DND-41 (cell line): Measurements from ENCODE around the gene WDR72.

Experiments used
- EZH2 ChIP-seq: IDR thresholded peaks from 3 replicates; pipeline ENCODE4 v1.6.1; 2012; ENCODE audit warnings: borderline replicate concordance, low read depth, mild to moderate bottlenecking, moderate library complexity, low read length, inconsistent platforms; ENCODE audit not compliant: severe bottlenecking
- TF ChIP-seq, protein P1 (sequence below): IDR thresholded peaks from 2 replicates; pipeline ENCODE4 v1.5.1; 2012; ENCODE audit warnings: borderline replicate concordance, low read length, moderate library complexity, mild to moderate bottlenecking; ENCODE audit not compliant: poor library complexity, severe bottlenecking; ENCODE audit errors: extremely low read depth

DNA sequence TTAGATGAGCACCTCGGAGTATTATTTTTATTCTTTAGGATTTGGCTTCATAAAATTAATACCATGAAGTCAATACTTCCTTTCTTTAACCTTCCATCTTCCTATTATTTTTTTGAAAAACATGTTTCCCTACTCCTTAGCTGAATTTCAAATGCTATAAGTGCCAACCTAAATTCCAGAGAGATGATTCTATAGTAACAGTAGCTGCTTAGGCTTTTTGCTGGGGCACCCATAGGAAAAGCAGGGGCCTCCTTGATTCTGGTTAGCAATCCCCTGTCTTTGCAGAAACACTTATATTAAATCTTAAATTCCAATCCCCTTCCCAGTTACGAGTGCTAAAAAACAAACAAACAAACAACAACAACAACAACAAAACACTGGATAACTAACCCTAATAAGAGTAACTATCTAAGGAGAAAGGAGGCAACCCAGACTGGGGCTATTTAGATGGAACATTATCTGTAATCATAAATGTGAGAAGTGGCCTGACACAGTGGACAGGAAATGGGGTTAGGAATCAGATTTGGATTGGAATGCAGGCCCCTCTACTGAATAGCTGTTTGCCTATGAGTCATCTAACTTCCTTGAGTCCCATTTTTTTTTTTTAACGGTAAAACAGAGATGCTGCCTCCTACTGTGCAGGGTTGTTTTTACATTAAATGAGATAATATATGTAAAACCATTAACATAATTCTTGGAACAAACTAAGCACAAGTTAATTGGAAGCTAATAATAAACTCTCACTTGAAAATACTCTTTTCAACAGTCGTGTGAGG, 148.1 kb downstream of the WDR72 start:
- TF ChIP-seq, protein P1, sequence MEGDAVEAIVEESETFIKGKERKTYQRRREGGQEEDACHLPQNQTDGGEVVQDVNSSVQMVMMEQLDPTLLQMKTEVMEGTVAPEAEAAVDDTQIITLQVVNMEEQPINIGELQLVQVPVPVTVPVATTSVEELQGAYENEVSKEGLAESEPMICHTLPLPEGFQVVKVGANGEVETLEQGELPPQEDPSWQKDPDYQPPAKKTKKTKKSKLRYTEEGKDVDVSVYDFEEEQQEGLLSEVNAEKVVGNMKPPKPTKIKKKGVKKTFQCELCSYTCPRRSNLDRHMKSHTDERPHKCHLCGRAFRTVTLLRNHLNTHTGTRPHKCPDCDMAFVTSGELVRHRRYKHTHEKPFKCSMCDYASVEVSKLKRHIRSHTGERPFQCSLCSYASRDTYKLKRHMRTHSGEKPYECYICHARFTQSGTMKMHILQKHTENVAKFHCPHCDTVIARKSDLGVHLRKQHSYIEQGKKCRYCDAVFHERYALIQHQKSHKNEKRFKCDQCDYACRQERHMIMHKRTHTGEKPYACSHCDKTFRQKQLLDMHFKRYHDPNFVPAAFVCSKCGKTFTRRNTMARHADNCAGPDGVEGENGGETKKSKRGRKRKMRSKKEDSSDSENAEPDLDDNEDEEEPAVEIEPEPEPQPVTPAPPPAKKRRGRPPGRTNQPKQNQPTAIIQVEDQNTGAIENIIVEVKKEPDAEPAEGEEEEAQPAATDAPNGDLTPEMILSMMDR = no peak
- TF ChIP-seq EZH2 = no peak
